GM21381 (cell line): ENCODE results near the gene ZNF385C.
A peak's percentile ranks its signal among the peaks of the same experiment; 100 is the strongest.

Experiments
- ATAC-seq: cut with Tn5 transposase; IDR thresholded peaks from one replicate; pipeline ENCODE4 v1.9.1; 2021; ENCODE audit warnings: mild to moderate bottlenecking, moderate library complexity; ENCODE audit not compliant: unreplicated experiment

Gene ZNF385C

DNA sequence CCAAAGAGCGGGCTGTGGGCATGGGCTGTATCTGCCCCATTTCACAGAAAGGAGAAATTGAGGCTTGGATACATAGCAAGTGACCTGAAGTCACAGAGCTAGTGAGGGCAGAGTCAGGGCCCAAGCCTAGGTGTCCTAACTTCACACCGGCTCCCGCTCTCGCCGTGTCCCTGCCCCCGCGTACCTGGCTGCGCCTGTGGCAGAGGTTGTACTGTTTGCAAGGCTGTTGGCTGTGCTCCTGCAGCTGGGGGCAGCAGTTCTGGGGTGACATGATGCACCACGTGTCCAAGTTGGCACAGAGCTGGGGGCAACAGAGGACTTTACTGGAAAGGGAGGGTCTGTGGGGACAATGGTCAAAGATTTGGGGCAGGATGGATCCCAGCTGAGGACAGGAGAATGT is 10.8 kb upstream of the ZNF385C start:
- no peak for ATAC-seq

- ATAC-seq, result peak; percentile 67
Measured at GRCh38 chr17:42107597-42108576, 9.6 kb upstream of the ZNF385C start.

DNA sequence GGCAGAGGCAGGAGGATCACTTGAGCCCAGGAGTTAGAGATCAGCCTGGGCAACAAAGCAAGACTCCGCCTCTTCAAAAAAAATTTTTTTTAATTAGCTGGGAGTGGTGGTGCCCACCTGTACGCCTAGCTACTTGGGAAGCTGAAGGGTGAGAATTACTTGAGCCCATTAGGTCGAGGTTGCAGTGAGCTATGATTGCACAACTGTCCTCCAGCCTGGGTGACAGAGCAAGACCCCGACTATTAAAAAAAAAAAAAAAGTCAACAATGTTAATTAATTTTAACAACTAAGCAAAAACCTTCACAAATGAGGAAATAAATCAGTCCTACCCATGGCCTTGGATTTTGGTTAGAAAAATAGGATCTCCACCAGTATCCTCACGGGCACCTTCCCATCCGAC is 8.9 kb upstream of the ZNF385C start:
- no peak for ATAC-seq

DNA sequence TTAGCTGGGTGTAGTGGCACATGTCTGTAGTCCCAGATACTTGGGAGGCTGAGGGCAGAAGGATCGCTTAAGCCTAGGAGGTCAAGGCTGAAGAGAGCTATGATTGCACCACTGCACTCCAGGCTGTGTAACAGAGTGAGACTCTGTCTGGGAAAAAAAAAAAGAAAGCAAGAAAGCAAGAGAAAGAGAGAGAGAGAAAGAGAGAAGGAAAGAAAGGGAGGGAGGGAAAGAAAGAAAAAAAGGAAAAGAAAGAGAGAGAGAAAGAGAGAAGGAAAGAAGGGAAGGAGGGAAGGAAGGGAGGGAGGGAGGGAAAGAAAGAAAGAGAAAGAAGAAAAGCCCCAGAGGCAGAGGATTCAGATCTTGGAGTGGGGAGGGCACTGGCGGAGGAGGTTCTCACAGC is 7.7 kb upstream of the ZNF385C start:
- no peak for ATAC-seq

GRCh38 chr17:42104264-42104663 is 6.0 kb upstream of the ZNF385C start:
- no peak for ATAC-seq

GRCh38 chr17:42103221-42103954 is 5.1 kb upstream of the ZNF385C start:
- no peak for ATAC-seq

DNA sequence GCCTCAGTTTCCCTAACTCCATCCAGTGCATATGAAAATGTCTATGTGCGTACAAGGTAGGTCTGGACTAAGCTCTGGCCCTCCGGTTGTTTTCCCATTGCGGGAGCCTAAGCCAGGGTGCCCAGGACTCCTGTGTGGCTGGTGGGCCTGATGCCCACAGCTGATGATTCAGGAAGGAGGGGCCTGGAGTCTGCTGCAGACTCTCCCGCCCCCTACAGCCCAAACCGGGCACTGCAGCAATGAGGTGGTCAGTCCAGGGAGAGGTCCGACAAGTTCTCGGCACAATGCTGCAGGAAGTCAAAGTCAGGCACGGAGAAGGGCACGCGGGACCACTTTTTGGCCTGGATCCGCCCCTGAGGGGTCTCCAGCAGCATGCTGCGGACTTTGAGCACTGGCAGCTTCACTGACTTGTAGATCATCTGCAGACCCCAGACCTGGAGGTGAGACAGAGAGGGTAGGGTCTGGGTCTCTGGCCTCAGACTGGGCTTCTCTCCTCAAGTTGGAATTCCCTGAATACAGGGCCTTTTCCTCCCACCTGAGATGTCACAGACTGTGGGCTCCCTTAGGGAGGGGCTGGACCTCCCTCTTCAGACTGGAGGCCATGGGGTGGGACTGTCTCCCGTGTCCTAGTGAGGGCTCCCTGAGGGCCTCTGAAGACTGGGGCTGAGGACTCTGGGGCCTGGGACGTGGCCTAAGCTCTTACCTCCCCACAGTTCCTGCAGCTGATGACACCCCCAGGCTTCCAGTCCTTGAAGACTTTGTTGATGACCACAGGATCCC is 3.4 kb upstream of the ZNF385C start:
- ATAC-seq, result no peak

DNA sequence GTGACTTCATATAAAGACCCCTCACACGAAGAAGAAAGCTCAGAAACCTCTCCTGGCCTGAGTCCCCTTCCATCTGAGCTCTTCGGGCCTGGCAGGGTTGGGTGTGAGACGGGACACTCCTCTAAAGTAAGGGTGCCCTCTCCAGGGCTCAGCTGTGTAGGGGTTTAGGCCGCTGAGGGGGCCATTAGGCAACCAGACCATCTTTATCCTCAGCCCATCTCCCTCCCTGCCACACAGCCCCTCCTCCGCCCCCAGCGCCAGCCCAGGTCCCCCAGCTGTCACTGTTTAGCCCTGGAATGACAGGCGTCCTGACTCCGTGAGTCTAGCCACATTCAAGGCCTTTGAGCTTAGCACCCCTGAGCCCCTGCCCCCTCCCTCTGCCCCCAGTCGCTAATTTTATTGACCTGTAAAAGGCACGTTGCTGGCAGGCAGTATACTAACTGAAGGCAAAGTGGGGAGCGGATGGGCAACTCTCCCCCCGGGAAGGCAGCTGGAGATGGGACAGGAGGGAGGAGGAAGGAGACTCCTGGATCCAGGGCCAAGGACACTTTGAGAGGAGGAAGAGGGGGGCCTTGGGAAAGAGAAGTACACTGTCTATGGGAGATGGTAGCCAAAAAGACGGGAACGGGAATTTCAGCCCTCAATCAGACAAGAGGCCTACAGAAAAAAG is 592 bp upstream of the ZNF385C start:
- ATAC-seq, result no peak

DNA sequence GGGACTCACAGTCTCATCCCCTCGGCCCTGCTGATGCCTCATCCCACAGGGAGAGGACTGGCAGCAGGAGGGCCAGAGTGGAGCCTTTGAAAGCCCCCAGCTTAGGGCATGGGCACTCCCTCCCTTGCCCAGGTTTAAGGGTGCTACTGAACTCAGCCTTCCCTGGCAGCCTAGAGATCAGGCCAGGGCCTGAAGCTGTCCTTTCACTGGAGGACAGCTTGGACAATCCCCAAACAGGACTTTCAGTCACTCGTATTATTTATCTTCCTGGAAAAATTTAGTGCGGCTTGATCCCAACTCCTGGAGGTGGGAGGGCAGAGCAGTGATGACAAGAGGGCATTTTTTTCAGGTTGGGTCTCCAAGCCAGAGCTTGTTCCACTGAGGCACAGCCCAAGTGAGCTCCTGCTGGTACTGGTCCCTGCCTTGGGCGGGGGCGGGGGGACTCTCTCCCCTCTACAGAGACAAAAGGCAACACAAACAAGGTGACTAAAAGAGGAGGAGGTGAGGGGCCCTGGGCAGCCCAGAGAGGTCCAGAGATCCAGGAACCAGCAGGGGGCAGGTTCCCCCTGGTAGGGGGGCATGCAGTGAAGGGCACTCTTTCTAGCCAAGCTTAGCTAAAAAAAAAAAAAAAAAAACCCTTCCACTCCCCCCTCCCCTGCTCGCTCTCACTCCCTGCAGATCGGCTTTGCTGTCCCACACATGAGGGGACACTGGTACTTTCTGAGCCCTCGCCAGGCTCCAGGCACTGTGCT is 1.7 kb downstream of the ZNF385C start:
- ATAC-seq, result no peak

- ATAC-seq, result no peak
Measured at GRCh38 chr17:42094375-42095069, 3.8 kb downstream of the ZNF385C start.

DNA sequence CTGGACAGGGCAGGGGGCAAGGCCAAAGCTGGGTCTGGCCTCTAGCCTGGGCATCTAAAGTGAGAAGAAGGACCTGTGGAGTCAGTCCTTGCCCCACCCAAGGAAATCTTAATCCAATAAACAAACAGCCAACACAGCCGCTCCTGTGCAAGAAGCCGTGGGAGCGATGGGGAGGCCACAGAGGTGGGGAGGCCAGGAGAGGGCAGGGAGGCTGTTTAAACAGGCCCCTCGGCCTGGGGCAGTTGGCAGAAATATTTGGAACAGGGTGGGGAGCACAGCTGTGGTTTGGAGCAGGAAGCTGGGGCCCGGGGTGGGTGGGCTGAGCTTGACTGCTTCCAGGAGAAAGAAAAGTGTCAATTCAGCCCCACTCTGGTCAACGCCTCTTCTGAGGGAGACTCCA is 5.3 kb downstream of the ZNF385C start:
- ATAC-seq, result no peak

DNA sequence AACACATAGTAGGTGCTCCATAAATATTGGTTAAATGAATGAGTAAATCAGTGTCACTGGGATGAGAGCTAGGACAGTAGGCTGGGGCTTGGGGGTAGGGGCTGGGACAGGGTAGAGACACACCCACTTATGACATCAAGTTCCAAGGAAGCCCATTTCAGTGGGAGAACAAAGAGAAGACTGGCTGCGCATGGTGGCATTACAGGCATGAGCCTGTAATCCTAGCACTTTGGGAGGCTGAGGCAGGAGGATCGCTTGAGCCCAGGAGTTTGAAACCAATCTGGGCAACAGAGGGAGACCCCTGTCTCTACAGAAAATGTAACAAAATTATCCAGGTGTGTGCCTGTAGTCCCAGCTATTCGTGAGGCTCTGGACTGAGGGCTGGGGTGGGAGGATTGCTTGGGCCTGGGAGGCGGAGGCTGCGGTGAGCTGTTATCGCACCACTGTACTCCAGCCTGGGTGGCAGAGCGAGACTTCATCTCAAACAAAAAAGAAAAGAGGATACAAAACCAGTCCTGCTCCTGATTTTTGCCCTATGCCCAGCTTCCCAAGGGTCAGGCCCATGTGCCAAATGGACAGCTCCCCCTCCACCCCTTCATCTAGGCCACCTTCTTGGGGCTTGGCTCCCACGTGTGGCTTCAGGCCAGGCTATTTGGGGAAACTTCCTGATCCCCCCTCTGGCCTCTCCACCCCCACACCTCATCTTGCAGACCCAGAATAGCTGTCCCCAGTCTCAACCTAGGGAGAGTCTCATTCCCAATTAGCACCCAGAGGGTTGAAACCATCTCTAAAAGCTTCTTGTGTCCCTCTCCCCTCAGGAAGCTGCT is 7.1 kb downstream of the ZNF385C start:
- ATAC-seq, result no peak

- ATAC-seq, result no peak
Measured at GRCh38 chr17:42088736-42089135, 9.5 kb downstream of the ZNF385C start.

DNA sequence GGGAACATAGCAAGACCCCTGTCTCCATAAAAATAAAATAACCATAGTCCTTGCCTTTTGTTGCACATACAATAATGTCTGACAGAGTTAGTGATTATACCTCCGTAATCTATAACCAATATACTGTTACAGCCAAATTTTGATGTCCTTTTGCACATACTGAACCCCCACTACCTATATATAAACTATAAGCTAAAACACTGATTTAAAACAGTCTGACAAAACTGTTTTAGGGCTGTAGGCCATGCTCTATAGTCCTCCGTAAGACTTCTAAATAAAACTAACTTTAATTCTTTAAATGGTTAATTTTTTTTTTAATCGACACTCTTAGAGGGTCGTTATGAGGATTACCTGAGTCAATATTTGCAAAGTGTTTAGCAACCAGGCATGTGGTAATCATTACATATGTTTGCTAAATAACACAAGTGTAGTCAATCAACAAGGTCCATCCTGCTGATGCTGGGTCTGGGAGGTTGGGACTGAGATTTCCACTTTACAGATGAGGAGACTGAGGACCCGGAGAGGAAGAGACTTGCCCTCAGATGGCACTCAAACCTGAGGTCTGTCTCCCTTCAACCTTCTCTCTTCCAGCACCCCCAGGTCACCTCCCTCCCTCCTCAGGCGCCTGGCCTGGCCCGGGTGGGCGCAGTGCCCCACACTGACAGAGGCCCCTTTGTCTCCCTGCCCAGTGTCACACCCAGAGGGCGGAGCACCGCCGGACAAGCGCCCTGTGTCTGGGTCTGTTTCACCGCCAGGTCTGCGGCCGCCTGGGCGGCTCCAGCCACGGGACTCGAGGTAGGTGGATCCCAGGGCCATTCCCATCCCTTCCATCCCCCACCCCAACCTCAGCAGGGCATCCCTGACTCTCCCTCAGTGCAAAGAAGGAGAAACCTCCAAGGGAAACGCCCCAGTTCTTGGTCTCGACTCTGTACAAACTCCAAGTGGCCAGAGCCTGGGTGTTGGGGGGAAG is 10.3 kb downstream of the ZNF385C start:
- no peak for ATAC-seq

- no peak for ATAC-seq
Measured at GRCh38 chr17:42087042-42087701, 11.1 kb downstream of the ZNF385C start.

- no peak for ATAC-seq
Measured at GRCh38 chr17:42081516-42082129, 16.6 kb downstream of the ZNF385C start.
